GM23248 (cell line): Measurements from ENCODE around the gene WSCD1.

ENCODE experiments used
- EZH2 ChIP-seq: fragments of 200-600 bp; sonication (generic); IDR thresholded peaks from 2 replicates; pipeline ENCODE4 v1.6.1; 2018; ENCODE audit warnings: antibody characterized with exemption, mild to moderate bottlenecking; ENCODE audit not compliant: insufficient read depth, poor library complexity, severe bottlenecking
- EZH2phosphoT487 ChIP-seq: fragments of 200-600 bp; sonication (generic); IDR thresholded peaks from 2 replicates; pipeline ENCODE4 v1.6.1; 2018; ENCODE audit warnings: antibody characterized with exemption, moderate library complexity, mild to moderate bottlenecking, low read depth; ENCODE audit not compliant: insufficient read depth

- TF ChIP-seq EZH2phosphoT487 (no peak), EZH2 (no peak)
Measured at GRCh38 chr17:6102615-6103014, 32.4 kb downstream of the WSCD1 start.
